LNCAP (cell line): ENCODE measurements around the gene SPDYC.

Experiments used
- CTCF ChIP-seq: fragments of 450-650 bp; IDR thresholded peaks from 2 replicates; pipeline ENCODE4 v1.5.1; 2017; ENCODE audit warnings: mild to moderate bottlenecking

SPDYC gene

GRCh38 chr11:65206901-65207300 lies 36.9 kb downstream of the SPDYC start:
- TF ChIP-seq CTCF = no peak

DNA sequence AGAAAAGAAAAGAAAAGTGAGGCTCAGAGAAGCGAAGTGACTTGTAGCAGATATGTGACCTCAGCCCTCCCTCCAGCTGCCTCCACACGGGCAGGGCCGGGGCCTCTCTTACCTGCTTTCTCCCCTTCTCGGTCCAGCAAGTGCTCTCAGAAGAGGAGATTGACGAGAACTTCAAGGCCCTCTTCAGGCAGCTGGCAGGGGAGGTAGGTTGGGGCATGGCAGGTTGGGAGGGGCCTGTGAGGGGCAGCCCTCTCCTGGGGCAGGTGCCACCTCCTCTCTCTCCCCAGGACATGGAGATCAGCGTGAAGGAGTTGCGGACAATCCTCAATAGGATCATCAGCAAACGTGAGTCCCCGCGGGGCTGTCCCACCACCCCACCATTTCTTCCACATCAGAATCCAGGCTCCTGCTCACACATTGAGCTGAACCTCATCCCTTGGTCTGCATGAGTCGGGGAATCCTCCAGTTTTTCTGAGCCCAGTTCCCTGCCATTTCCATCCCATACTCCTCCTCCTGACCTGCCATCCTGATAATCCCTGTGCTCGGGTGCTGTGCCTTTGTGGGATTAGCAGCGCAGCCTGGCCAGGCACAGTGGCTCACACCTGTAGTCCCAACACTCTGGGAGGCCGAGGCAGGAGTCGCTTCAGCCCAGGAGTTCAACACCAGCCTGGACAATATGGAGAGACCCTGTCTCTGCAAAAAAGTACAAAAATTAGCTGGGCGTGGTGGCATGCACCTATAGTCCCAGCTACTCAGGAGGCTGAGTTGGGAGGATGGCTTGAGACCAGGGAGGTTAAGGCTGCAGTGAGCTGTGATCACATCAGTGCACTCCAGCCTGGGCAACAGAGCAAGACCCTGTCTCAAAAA lies 38.1 kb downstream of the SPDYC start:
- TF ChIP-seq CTCF = no peak

DNA sequence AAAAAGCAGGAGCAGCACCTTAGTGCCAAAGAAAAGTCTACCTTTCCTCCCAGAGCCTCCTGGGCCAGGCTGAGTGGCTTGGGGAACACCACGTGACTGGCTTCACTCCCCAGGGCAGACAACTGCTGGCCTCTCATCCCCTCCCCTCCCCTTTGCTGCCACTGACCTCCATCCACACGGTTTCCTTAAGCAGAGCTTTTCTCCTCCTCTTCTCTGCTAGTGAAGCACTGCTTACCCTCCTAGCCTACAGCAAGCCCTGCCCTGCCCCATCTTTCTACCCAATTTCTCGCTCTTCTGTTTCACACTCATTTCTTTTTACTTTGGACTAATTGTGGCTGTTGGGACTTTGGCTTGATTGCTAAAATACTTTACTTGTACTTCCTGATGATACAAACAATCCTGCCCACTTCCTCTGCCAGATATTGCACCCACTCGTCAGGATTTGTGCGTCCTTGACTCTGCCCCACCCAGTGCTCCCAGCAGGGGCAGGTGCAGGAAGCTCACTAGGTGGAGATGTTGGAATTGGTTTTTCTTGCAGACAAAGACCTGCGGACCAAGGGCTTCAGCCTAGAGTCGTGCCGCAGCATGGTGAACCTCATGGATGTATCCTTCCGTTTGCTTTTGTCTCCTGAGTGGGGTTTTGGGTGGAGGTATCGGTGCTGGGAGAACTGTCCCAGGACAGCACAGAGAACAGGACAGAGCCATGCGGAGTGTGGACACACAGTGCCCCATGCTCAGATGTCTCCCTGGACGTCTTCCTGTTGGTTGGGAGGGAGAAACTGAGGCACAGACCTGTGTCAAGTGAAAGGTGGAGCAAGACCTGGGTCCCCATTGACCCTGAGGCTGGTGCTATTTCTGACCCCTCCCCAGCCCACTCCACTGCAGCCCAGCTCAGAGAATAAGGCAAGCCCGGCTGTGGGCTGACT lies 39.0 kb downstream of the SPDYC start:
- no peak for TF ChIP-seq CTCF

DNA sequence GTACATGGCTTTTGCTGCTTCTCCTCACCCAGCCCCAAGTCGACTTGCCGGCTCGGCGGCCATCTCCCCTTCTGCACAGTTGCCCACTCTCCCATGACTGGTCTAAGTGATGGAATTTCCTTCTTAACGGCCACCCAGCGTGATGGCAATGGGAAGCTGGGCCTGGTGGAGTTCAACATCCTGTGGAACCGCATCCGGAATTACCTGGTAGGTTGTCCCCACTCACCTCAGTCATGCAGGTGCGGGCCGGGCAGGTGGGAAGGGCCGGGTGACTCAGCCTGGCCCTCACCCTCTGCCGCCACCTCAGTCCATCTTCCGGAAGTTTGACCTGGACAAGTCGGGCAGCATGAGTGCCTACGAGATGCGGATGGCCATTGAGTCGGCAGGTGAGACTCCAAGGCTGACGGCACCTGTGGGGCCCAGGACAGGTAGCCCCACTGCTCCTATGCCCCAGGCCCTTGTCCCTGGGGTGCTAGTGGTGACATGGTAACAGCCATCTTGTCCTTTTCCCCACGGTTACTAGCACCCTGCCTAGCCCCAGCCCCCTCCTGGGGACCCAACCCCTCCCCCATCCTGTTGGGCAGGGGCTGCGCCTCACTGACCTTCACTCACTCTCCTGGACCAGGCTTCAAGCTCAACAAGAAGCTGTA lies 39.8 kb downstream of the SPDYC start:
- TF ChIP-seq CTCF = no peak

DNA sequence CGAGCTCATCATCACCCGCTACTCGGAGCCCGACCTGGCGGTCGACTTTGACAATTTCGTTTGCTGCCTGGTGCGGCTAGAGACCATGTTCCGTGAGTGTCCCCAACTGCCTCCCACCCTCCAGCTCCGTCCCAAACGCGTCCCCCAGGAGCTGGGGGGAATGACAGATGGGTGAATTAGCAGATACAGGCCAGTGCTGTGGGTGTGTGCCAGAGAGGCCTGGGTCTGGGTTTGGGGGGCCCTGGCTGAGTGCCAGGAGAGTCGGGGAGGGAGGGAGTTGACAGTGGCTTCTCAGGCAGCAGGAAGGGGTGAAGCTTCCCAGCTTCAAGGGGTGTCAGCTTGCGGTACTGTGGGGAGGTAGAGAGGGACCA lies 40.3 kb downstream of the SPDYC start:
- no peak for TF ChIP-seq CTCF

DNA sequence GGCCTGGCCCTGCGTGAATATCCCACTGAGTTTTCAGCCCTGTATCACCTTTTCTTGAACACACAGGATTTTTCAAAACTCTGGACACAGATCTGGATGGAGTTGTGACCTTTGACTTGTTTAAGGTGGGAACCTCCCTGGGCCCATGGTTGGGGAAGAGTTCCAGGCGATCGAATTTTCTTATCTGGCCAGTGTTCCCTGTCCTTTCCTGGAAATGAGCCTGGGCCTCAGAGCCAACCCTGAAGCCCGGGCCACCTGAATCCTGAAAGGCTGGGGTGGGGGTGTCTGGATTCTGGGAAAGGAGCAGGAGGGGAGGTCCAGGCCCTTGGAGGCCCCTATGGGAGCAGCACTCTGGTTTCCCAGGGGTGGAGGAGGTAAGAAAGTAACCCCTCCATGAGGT lies 40.7 kb downstream of the SPDYC start:
- no peak for TF ChIP-seq CTCF

- TF ChIP-seq CTCF = no peak
Measured at GRCh38 chr11:65211293-65212105, 41.5 kb downstream of the SPDYC start.
